Esophagus muscularis mucosa (tissue), 4 donors: Measurements from ENCODE around the gene HDGFL3.

Experiments
- EP300 ChIP-seq: sonication (generic); formaldehyde crosslinking; IDR thresholded peaks from one replicate; pipeline ENCODE4 v1.6.1; 2017; ENCODE audit warnings: antibody characterized with exemption
- POLR2A ChIP-seq: fragments of 450-650 bp; IDR thresholded peaks from one replicate; pipeline ENCODE4 v1.6.1; 2017; ENCODE audit warnings: antibody characterized with exemption, moderate library complexity, mild to moderate bottlenecking, low read depth
- POLR2AphosphoS5 ChIP-seq, 2 donors: sonication (generic); formaldehyde crosslinking; IDR thresholded peaks; one replicate each; pipeline ENCODE4 v1.6.1; 2017; ENCODE audit warnings: antibody characterized with exemption in 2 of 2
- TF ChIP-seq, protein P1 (sequence below), 3 experiments: fragments of 200-600 bp in 2 of 3; fragments of 450-650 bp in 1 of 3; sonication (generic) in 2 of 3; IDR thresholded peaks; one replicate each; pipeline ENCODE4 v1.5.1; 2017 to 2019; ENCODE audit warnings: antibody characterized with exemption in 3 of 3, mild to moderate bottlenecking in 2 of 3, moderate library complexity in 1 of 3

DNA sequence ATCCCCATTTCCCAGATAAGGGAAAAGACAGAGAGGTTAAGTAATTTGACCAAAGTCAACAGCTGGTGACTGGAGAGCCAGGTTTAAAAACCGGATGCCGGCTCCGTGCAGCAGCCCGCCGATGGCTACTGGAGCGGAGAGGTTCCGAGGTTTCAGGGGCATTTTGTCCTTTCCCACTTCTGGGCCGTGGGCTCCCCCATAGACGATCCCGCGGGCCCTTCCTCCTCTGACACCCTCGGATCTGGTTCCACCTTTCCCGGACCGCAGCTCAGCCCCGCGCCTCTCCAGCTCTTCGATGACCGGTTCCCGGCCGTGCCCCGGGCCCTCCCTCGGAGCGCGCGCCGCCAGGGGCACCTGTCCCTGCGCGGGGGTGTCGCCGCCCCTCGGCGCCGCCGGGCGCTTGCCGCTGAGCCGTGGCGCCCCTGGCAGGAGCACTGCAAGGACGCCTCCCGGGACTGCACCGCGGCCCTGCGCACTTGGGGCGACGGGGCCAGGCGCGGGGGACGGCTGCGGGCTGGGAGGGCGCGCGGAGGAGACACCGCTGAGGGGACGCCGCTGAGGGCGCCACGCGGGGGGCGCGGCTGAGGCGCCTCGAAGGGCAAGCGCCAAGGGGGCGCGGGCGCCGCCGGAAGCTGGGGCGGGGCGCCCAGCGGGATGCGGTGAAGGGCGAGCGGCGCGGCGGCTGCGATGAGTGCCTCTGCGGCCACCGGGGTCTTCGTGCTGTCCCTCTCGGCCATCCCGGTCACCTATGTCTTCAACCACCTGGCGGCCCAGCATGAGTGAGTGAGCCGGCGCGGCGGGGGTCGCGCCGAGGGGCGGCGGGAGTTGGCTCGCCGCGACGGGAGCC, 100.4 kb downstream of the HDGFL3 start, which contains the start of gene TM6SF1:
- TF ChIP-seq, protein P1, sequence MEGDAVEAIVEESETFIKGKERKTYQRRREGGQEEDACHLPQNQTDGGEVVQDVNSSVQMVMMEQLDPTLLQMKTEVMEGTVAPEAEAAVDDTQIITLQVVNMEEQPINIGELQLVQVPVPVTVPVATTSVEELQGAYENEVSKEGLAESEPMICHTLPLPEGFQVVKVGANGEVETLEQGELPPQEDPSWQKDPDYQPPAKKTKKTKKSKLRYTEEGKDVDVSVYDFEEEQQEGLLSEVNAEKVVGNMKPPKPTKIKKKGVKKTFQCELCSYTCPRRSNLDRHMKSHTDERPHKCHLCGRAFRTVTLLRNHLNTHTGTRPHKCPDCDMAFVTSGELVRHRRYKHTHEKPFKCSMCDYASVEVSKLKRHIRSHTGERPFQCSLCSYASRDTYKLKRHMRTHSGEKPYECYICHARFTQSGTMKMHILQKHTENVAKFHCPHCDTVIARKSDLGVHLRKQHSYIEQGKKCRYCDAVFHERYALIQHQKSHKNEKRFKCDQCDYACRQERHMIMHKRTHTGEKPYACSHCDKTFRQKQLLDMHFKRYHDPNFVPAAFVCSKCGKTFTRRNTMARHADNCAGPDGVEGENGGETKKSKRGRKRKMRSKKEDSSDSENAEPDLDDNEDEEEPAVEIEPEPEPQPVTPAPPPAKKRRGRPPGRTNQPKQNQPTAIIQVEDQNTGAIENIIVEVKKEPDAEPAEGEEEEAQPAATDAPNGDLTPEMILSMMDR (IDR thresholded peaks at IDR 0.05) = no peak
- TF ChIP-seq POLR2AphosphoS5 (IDR thresholded peaks at IDR 0.05) (no peak), POLR2A (no peak), EP300 (no peak)
